Measurements from ENCODE around the gene GALNT2.
A peak's percentile ranks its signal among the peaks of the same experiment; 100 is the strongest.

Gene GALNT2

DNA sequence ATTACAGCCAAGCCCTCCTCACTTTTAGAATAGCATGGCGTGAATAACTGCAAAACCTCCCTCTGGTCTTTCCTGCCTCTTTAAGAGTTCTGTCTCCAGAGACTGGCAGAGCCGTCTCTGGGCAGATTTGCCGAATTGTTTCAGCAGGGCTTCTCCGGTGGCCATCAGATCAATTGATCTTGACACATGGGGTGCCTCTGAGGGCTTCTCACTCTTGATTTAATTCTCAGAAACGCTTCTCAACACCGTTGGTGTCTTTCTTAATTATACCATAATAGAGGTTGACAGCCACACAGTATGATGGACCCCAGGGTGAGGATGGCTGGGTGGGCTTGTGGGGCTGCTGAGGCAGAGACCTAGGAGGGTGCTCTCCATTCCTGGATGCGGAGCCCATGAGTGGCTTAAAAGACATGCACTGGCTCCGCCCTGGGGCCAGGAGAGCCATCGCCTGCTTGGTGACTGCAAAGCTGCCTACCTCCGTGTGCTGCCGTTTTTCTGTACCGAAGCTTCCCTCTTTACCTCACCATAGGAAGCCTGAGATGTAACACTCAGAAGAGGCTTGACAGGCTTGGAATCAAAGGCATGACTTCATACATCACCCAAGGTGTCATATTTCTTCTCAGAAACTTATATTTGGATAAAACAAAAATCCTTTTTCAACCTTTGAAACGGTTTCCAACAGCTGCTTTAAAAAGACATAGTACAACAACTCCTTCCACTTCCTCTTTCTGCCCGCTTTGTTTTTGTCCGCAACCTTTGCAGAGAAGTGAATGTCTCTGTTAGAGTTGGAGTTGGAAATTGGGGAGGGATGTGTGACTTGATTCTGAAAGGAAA, 82.9 kb downstream of the GALNT2 start:
- DNase-seq, result no peak

DNA sequence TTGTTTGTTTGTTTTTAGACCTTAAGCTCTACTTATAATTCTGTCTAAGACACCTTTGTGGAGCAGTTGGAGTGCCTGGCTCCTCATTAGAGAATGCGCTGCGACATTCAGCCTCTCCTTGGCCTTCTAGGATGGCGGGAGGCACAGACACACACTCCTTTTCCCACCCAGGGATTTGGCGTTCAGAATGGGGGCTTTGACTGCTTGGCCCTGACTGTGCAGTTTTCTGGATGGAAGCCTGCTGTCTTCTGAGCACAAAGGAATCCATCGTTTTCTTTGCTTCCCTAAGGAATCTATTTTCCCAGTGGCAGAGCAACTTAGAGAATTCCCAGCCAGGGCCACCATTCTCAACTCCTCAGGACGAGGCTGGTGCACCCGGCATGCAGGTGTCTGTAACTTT, 83.6 kb downstream of the GALNT2 start:
- DNase-seq, result no peak

DNA sequence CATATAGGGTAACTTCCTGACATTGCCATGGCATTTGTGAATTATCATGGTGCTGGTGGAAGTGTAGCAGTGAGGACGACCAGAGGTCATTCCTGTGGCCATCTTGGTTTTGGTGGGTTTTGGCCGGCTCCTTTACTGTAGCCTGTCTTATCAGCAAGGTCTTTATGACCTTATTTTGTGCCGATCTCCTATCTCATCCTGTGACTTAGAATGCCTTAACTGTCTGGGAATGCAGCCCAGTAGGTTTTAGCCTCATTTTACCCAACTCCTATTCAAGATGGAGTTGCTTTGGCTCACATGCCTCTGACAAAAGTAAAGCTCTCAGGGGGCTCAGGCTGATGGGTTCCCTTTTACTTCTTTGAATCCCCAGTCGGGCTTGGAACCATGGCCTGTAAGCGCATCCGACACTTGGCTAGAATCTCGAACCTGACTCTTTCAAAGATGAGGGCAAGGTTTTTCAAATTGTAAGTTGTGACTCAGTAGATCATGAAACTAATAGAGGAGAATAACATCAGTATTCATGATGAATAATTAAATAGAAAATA, 85.0 kb downstream of the GALNT2 start:
- DNase-seq, result no peak

DNA sequence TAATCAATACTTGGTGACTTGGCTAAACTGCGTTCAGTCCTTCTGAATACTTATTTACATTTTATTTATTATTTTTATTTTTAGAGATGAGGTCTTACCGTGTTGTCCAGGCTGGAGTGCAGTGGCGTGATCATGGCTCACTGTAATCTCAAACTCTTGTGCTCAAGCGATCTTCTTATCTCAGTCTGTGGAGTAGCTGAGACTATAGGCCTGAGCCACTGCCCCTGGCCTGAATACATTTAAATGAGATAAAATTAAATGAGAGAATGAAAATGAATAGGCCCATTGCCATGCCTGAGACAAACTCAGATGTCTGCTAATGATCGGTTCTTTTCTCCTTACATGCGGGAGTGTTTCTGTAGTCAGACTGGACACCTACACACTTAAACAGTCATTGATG, 86.0 kb downstream of the GALNT2 start:
- no peak for DNase-seq

DNA sequence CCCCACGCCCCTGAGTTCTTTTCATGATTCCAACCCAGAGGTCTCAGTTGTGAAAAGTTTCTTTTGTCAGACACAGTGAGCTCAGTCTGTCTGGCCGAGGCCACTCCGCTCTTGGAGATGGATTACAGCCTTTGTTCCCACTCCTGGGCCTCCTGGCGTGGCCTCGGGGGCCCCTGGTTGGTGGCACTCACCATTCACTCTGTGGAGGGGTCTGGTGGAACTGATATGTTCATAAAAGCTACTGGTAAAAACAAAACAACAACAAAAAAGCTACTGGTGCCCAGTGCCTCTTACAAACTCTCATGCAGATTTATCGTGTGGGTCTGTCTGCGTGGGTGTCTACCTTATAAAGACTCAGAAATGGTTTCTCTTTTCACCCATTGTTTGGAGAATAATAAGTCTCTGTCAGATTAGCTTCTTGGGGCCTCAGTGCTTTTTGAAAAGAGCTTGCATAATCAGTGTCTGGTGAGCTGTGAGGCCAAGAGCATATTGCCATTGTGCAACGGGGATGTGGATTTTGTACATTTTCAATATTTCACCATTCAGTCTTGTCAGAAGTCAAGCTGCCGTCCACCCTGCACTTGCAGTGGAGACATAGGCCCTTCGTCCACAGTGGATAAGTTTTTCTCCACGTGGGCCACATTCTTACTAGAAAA, 86.7 kb downstream of the GALNT2 start:
- no peak for DNase-seq

DNA sequence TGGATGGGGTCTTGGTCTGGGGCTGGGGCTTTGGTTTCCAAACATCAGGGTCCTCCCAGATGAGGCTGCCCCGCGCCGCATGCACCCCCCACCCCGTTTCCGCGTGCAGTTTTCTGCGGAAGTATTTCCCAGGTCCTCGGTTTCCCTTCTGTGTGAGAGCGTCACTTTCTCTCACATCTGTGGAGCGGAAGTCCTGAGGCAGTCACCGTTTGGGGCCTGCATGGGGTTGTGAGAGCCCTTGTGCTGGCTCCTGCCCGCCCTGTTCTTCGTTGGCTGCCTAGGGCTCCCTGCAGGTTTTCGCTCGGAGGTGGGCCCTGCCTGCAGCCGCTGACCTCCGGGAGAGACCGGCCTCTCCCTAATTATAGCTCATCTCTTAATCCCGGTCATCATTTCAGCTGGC, 88.0 kb downstream of the GALNT2 start:
- no peak for DNase-seq

DNA sequence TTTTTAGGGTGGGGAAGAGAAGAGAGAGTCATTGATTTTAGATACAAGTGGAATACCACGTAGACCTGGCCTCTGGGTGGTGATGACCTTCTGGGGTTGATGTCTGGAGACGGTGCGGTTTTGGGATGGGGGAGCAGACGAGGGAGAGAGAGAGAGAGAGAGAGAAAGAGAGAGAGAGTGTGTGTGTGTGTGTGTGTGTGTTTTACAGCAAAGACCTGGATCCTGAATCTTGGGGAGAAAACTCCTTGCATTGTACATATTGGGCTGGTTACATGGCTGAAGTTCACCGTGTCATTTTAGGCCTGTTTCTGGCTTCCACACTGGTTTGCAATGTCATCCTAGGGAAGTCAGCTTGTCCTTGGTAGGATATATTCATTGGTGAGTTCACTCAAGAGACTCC, 89.0 kb downstream of the GALNT2 start:
- DNase-seq, result no peak

DNA sequence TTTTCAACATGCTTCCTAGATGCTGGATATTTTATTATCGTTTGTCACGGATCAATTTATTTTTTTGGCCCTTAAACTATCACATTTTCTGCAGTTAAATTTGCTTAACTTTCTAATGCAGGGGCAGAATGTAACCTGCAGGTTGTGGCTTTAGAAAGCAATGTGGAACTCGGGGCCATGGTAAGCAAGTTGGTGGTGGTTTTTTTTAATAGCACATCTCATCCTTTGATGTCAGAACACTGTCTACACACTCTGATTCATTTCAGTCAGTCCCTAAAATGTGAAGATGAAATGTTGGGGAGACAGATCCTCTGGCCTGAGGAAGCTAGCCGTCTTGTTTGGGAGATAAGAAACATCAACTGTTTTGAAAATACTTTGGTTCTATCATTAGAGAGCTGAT, 89.5 kb downstream of the GALNT2 start:
- no peak for DNase-seq

DNA sequence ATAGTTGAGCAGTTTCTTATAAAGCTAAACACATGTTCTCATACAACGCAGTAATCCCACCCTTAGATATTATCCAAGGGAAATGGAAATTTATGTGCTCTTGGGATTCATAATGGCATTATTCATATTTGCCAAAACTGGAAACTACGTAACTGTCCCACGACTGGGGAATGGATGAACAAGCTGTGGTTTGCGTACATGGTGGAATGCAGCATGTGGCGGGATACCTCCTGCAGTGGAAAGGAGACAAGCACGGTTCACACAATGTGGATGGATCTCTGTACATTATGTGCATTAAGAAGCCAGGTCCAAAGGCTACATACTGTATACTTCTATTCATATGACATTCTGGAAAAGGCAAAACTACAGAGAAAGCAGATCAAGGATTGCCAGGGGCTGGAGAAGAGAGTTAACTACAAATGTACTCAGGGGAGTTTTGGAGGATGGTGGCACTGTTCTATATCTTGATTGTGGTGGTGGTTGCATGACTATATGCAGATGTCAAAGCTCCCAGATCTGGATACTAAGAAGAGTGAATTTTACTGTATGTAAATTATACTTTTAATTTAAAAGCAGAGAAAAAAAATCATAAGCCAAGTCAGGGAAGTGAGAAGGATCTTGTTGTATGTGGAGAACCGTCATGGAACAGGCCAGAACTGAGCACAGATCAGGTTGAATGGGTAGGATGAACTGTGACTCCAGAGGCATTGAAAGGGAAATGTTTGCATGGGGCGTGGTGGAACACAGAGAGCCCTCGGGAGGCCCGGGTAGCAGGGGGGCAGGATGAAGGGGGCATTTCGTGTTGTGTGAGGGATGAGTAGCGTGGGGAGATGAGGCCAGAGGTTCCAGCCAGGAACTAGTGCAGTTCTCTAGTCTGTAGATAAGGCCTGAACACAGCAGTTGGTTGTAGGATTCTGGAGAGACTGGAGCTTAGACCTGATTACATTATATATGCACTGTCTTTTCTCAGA, 90.7 kb downstream of the GALNT2 start:
- no peak for DNase-seq

DNA sequence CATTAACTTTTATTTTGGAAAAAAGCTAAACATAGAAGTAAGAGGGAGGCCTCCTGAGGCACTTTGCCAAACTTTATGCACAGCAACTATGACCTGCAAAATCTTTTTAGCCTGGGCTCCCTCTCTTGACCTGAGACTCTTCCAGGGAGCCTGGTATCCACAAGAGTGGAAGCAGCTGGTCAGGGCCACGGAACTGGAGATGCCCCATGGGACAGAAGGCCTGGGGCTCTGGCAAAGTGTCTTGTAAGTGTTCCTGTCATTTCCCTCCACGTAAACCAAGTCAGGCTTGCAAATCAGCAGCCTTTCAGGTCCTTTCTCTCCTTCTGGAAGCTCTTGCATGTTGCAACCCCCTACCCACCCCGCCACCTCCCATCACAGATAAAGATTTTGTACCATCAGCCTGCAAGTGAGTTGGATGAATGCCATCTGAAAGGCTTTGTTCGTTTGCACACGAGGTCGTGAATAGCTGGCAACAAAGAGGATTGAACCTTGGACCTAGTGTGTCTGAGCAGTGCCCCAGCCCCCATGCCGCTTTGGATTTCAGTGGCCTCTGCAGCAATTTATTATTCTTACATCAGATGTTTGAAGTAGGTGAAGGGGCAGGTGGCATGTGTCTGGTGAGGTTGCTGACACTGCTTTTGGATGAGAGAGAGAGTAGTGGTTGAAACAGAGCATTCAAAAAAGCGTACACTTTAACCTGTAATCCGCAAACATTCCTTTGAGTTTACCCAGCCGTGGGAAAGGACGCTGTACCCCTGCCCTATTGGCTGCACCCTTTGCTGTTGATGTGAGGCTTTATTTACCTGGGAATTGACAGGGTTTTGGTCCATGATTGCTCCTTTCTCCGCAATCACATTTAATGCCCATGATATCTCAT, 91.6 kb downstream of the GALNT2 start:
- DNase-seq, result no peak

DNA sequence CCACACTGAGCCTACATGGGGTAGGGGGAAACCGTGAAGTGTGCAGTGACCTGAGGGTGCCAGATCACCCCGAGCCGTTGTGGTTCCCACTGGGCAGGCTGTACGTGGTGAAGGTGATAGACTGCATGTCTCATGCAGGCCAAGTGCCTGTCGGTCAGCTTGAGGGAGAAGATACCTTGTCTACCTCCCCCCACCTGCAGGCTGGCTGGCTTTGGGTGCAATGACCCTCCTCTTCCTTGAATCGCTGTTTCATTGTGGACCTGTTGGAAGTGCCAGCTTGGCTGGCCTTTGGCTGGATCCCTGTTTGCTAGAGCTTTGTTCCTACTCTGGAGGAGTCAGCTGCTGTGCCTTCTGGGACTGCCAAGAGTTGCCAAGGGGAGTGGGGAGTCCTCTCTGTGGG, 92.5 kb downstream of the GALNT2 start:
- no peak for DNase-seq

DNA sequence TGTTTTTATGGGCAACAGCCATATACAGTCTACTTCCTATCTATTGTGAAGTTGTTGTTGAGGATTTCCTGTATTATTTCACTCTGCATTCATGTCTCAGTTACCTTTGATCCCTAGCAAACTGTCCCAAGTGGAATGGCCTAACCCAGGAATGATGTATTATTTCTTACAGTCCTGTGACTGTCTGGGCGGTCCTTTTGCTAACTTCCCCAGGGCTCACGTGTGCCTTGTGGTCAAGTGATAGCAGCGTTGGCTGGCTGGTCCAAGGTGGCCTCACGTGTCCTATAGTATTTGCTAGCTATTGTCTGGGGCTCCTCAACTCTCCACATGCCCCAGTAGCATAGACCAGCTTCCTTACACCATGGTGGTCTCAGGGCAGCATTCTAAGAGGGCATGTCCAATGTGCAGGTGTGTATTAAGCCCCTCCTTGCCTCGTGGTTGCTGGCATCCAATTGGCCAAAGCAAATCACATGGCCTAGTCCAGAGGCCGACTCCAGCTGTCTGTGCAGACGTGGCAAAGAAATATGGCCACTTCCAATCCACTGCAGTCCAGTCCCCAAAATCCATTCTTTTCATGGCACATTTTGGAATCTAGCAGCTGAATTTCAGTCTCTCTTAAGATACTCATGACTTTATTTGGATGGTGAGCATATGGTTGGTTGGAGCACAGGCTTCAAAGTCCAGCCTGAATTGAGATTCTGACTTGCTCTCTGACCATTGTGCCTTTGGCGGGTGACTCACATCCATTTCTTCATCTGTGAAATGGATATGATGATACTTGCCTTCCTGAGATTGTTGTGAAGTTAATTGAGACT, 94.1 kb downstream of the GALNT2 start:
- no peak for DNase-seq

DNA sequence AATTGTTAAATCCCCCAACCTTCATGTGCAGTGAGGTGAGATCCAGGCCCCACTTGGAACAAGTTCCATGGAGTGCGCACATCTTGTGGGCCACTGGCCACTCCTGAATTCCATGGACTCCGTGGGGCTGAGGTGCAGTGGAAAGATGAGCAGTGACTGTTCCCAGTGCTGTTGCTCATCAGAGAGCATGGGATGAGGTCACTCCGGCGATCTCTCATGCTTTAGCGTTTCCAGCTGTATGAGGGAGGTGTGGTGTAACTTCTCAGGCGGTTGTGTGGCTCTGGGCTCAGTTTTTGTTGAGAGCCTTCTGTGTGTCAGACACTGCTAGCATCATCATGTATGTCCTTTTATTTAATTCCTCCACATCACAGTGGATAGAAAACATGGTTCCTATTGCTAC, 96.2 kb downstream of the GALNT2 start:
- DNase-seq, result no peak

DNA sequence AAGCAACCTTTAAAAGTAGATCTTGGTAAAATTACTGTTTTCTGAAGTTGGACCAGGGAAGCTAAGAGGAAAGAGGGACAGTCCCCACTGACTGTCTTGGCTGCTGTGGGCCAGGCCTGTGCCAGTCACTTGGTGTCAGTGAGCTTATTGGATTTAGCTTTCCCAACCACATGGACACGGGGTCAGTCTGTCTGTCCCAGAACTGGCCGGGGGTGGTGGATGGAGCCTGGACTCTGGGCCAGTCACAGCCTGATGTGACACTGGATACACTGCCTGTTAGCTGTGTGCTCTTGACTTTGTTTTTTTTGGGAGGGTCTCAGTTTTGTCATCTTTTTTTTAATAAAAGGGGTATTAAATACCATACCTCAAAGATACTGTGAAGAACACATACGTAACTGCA, 96.7 kb downstream of the GALNT2 start:
- no peak for DNase-seq

DNA sequence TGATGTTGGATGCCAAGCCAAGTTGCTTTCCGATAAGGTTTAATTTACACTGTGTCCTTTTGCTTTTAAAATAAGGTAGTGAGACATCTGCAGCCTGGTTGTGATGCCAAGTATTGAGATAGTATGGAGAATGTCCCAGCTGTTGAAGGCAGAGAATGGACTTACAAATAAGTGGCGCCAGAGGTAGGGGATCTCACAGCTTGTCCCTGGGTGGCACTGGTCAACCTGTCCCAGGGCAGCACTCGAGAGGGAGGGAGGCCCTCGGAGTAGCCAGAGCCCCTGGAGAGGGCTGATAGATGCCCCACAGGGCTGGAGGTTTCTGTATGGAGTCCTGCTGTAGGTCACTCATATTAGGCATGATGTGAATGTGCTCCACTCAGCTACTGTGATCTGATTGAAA, 98.5 kb downstream of the GALNT2 start:
- DNase-seq, result no peak

DNA sequence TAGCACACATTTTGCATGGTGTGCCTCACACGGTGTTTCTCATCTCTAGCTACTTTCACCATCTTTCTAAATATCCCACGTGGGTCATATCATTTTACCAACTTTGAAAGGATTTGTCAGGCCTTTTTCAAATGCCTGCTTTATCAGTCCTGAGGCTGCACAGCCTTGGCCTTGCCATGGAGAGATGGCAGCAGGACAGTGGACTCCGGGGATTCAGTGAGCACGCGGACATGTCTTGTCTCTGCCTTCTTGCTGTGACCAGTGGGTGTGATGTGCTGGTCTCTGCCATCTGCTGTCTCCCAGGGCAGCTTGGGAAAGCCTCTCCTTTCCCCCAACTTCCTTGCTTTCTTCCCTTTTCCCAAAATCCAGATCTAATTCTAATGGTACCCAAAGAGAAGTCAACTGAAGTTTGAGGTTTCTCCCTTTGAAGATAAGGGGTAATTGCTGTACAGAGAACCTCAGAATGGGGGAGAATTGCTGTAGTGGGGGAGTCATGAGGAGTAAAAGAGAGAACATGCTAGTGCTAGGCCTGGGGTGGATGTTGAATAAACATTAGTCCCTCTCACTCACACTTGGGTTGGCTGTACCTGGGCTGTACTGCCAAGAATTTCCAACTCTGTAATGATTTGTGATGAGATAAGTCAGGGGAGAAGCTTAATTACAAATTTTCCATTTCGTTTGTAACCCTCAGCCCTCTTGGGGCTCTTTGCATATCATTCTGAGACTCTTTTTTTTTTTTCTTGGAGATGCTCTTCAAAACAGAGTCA, 99.5 kb downstream of the GALNT2 start:
- no peak for DNase-seq

DNA sequence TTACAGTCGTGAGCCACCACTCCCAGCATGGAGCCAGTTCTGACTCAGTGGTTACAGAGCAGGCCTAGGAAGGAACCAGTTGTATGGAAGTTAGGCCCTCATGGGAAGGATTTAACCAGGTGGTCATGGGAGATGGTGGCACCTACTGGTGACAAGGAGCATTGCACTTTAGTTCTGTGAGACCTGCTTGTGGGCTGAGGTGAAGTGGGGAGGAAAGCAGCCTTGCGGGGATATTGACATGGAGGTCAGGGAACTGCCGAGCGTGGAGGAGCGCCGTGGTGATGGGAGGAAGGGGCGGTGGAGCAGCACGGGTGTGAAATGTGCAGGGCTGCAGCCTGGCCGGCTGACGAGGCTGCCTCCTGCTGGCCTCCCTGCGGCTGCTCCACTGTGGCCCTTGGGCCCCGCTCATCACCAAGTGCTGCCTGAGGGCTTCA, 100.4 kb downstream of the GALNT2 start:
- peak; percentile 23 for DNase-seq

DNA sequence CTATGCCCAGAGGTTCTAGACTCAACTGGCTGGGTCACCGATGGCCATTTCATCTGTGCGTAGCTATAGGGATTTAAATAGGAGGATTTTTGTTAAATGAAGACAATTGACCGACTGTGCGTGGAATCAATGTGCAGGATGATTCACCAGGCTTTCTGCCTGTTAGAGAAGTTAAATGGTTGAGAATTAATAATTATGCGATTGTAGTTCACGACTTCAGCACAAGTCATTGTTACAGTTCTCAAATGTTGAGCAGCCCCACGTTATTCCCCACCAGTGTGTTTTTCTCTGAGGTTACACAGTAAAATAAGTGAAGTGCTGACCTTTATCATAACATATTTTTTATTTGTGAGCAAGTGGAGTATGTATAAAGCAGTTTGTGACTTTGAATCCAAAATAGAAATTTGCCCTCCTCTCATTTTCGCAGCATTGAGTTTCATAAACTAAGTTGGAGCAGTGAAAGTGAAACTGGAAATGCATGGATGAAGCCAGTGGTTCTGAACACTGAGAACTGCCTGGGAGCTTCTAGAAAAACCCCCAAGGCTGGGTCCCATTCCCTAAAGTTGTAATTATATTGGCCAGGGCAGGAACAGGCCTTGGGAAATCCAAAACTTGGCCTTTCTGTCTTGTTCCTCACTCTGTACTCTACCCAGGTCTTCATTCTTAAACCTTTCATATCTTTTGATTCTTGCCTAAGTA, 102.6 kb downstream of the GALNT2 start:
- DNase-seq, result no peak

DNA sequence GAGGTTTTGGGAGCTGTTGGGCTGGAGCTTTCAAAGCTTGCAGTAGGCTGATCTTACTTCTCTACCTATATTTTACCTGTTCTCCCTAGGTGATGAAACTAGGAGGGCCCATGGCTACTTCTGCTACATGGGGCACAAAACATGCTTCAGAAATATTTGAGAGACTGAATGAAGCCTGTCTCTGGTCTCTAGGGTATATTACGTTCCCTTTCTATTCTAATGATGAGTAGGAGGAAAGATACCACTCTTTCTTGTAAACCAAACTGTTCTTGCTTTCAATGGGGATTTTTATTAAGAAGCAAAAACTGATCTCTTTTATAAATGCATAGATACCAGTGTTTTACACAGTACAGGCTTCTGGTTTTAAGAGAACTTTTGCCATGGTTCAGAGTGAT, 103.1 kb downstream of the GALNT2 start:
- no peak for DNase-seq

DNA sequence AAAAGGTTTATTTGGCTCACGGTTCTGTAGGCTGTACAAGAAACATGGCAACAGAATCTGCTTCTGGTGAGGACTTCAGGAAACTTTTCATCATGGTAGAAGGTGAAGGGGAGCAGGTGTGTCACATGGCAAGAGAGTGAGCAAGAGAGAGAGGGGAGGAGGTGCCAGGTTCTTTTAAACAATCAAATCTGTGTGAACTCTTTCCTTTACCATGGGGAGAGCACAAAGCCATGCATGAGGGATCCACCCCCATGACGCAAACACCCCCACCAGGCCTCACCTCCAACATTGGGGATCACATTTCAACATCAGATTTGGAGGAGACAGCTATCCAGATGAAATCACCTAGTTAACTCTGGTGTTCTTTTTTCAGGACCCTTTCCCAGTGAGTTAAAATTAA, 103.6 kb downstream of the GALNT2 start:
- no peak for DNase-seq
